Uterus (tissue), 2 donors: ENCODE data around the gene ATP10A.

Experiments
- POLR2A ChIP-seq, 2 donors: fragments of 450-650 bp; IDR thresholded peaks; one replicate each; pipeline ENCODE4 v1.6.1; 2016; ENCODE audit warnings: antibody characterized with exemption in 2 of 2, mild to moderate bottlenecking in 1 of 2, moderate library complexity in 1 of 2
- TF ChIP-seq, protein P1 (sequence below), 4 experiments: fragments of 200-600 bp in 2 of 4; fragments of 450-650 bp in 2 of 4; sonication (generic) in 2 of 4; IDR thresholded peaks; one replicate each; pipeline ENCODE4 v1.5.1; 2016 to 2019; ENCODE audit warnings: antibody characterized with exemption in 4 of 4, mild to moderate bottlenecking in 2 of 4, moderate library complexity in 1 of 4

DNA sequence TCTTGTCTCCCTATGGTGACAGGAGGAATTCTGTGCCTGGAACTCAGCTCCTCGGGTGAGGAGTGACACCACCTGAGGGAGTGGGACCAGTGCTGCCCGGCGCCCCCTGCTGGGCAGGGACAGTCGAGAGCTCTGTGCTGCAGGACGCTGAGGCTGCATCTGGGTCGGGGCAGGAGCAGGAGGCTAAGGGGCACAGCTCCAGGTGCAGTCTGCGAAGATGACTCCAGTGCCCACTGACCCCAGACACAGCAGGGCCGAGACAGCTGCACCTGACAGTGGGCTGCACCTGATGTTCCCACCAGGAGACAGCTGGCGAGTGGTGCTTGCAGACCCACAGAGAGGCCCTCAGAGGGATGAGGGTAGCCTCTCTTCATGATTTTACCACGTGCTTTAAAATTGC is 152.9 kb downstream of the ATP10A start:
- TF ChIP-seq, protein P1, sequence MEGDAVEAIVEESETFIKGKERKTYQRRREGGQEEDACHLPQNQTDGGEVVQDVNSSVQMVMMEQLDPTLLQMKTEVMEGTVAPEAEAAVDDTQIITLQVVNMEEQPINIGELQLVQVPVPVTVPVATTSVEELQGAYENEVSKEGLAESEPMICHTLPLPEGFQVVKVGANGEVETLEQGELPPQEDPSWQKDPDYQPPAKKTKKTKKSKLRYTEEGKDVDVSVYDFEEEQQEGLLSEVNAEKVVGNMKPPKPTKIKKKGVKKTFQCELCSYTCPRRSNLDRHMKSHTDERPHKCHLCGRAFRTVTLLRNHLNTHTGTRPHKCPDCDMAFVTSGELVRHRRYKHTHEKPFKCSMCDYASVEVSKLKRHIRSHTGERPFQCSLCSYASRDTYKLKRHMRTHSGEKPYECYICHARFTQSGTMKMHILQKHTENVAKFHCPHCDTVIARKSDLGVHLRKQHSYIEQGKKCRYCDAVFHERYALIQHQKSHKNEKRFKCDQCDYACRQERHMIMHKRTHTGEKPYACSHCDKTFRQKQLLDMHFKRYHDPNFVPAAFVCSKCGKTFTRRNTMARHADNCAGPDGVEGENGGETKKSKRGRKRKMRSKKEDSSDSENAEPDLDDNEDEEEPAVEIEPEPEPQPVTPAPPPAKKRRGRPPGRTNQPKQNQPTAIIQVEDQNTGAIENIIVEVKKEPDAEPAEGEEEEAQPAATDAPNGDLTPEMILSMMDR (IDR thresholded peaks at IDR 0.05), result peak; percentile 11 to 55 (median 44)
- TF ChIP-seq POLR2A (IDR thresholded peaks at IDR 0.05), result no peak
